ENCODE data around the gene PTPRA. TPM values are rescaled to one million over a fixed set of nuclear protein-coding genes. Genes with fewer than 3 reads are reported as not detected.

PTPRA gene
- total RNA-seq, result 46.0 and 61.7 TPM in 2 replicates

DNA sequence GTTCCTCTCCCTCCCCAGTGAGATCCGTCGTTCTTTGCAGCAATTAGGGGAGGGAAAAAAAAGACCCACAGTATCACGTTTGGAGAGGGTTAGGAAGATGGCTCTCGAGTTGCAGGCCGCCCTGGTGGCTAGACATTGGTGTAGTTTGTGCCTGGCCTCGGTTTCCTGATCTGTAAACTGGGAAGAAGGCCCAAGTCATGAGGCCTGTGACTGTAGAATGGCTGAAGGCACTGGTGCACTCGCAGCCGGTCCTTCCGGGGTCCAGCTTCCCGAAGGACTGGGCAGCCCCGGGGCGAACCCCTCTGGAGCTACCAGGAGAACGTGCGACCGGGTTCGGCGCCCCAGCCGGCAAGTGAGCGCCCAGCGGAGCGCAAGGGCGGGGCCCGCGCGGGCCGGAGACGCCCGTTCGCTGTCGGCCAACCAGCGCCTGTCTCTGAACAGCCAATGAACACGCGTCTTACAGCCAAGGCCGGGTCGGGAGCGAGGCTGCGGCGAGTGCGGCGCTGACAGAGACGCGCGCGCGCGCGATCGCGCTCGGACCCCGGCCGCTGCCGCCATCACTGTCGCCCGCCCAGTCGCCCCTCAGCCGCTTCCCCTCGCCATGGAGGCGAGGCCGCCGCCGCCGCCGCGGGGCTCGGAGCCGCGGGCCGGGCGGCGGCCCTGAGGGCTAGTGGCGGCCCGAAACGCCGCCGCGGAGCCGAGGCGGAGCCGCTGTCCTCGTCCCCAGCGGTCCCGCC is at the start of gene PTPRA:
TSS of gene PTPRA (plus strand) at position 472 of the 737 bp plus-strand sequence. CDS start 90,797 bp downstream, outside the sequence.

DNA sequence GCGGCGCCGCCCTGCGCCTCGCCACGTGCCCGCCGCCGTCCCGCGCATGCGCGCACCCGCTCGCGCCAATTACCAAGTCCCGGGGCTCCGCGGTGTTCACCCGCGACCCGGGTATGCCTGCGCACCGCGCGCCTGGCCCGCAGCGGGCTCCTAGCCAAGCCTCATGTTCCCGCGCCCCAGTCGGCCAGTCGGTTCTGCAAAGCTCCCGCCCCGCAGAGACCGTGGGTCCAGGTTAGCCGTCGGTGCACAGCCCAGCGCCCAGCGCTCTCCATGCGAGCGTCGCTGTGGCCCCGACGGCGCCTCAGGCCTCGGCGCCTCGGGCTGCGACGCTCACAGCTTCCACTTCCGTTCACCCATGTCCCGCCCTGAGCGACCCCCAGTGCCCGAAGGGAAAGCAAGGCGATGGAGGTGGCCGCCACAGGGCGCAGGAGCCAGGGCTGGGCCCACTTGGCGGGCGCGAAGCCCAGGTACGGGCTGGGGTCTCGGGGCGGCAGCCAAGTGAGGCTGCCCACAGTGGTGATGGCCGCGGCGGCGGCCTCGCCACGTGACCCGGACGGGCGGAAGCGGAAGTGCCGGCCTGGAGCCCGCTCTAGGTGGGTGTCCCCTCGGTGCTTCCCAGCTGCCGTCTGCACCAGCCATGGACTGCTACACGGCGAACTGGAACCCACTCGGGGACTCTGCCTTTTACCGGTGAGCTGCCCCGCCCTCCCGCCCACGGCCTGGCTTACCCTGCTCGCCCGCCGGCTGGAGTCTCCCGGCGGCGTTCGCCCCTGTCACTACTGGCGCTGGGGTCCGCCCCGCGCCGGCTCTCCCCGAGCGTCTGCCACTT is 32.9 kb upstream of the PTPRA start, which contains the start of the genes PCED1A and VPS16:
TSS of gene PCED1A (minus strand) at position 518 of the 829 bp plus-strand sequence. CDS start 743 bp downstream, outside the sequence.
TSS of gene VPS16 (plus strand) at position 608 of the 829 bp plus-strand sequence. CDS start at position 638, 30 bp downstream.

DNA sequence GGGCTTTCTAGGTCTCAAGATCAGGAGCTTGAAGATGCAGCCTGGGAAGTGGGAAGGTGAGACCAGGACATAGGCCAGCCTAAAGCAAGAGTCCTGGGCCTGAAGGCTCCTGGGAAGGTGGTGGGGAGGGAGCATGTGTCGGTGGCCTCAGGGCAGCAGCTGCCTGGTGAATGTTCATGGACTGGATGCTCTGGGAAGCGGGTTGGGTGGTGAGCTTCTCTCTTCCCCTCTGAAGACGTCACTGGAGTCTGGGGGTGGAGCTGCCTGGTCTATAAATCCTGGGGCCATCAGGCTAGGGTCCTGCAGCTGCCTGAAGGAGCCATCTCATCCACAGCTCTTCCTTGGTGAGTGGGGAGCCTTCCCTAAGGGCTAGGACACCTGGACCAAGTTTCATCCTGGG is 170.0 kb downstream of the PTPRA start, which contains the start of gene GNRH2:
TSS of gene GNRH2 (plus strand) at position 301 of the 400 bp plus-strand sequence. CDS start 793 bp downstream, outside the sequence.

GRCh38 chr20:3045816-3046676 is 172.8 kb downstream of the PTPRA start, which contains the start of gene MRPS26:
MRPS26 (plus strand) TSS chr20:3046052; CDS start chr20:3046069, 17 bp downstream.

GRCh38 chr20:3071610-3072529 is 198.6 kb downstream of the PTPRA start, which contains the start of gene OXT:
OXT (plus strand) TSS chr20:3071620; CDS start chr20:3071656, 36 bp downstream.

DNA sequence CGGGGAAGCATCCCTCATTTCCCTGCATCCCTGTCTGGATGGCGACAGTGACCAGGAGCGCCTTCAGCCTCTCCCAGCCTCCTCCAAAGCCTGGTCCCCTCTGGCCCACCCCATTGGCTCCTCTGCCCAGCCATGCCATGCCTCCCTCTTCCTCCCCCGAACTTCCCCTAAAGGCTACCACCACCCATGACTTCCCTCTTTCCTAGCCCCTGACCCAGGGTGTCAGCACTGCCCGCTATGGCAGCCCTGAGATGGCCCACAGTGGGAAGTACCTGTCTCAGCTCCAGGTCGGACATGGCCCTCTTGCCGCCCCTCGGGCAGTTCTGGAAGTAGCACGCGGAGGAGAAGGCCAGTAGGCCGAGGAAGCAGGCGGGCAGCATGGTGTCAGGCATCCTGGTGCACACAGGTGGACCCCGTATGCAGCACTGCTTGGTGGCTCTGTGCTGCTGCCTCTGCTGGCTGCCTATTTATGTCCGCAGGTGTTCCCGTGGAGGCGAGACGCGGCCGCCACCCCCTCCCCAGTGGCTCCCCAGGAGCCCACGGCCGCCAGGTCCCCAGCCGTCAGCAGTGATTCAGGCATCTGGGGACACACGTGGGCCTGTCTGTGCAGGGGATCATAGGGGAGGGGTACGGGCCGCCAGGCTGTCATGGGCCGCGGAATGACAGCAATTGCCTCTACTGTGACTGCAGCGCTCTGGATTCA is 211.2 kb downstream of the PTPRA start, which contains the start of gene AVP:
TSS of gene AVP (minus strand) at position 442 of the 703 bp plus-strand sequence. CDS start at position 392, 50 bp downstream.

Other genes with a start within 250 kb of the PTPRA start
- 93.5 and 97.7 TPM in 2 replicates for gene NOP56, start 220.8 kb upstream of the PTPRA start, total RNA-seq
- 75.5 and 83.9 TPM in 2 replicates for gene IDH3B, start 209.3 kb upstream of the PTPRA start, total RNA-seq
- gene EBF4, start 180.7 kb upstream of the PTPRA start, total RNA-seq, result 0.49 and 1.4 TPM in 2 replicates
- gene CPXM1, start 72.9 kb upstream of the PTPRA start, total RNA-seq, result 0.97 and 2.5 TPM in 2 replicates
- 1.5 TPM in 1 of 2 replicates, not detected in the other for gene C20orf141, start 58.5 kb upstream of the PTPRA start, total RNA-seq
- gene TMEM239, start 57.1 kb upstream of the PTPRA start, total RNA-seq, result not detected in 2 replicates
- gene PCED1A, start 32.8 kb upstream of the PTPRA start, total RNA-seq, result 21.9 and 36.6 TPM in 2 replicates
- 31.1 and 40.6 TPM in 2 replicates for gene VPS16, start 32.7 kb upstream of the PTPRA start, total RNA-seq
- not detected in 2 replicates for gene GNRH2, start 170.1 kb downstream of the PTPRA start, total RNA-seq
- gene MRPS26, start 172.6 kb downstream of the PTPRA start, total RNA-seq, result 31.6 and 33.2 TPM in 2 replicates
- not detected in 2 replicates for gene OXT, start 198.1 kb downstream of the PTPRA start, total RNA-seq
- not detected in 2 replicates for gene AVP, start 211.2 kb downstream of the PTPRA start, total RNA-seq

All from cardiac atrium fibroblast (primary cell).